ENCODE measurements around the gene SEPHS1.

DNA sequence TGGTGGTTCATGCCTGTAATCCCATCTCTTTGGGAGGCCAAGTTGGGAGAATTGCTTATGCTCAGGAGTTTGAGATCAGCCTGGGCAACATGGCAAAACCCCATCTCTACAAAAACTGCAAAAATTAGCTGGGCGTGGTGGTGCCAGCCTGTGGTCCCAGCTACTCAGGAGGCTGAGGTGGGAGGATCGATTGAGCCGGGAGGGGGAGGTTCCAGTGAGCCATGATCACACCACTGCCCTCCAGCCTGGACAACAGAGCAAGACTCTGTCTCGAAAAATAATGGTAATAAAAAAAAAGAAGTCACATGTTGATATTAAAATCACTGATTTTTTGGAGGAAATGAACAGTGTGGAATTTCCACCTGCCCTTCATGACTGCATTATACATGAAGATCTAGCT, 64.0 kb downstream of the SEPHS1 start:
- TF ChIP-seq ZNF274 (IDR thresholded peaks at IDR 0.05; ENCODE audit: low read depth, low read length), result no peak
- TF ChIP-seq YY1 (IDR thresholded peaks at IDR 0.05; ENCODE audit: insufficient read depth, insufficient read length), result no peak
- TF ChIP-seq SUZ12 (IDR thresholded peaks at IDR 0.05; ENCODE audit: extremely low read depth, insufficient read depth, insufficient read length), result no peak
